BJ (cell line): ENCODE measurements around the gene PTH2R. TPM values are rescaled to one million over a fixed set of nuclear protein-coding genes. Genes with fewer than 3 reads are reported as not detected.
"Not testable (repeated sequence)": the region's sequence is repeated elsewhere in the genome, so short reads cannot be mapped to it uniquely, and the experiment has no call there.

Experiments
- CTCF ChIA-PET: fragments of 350-600 bp; formaldehyde crosslinking; extraction: SDS; loops from one replicate; lab custom pipeline; 2021; ENCODE audit warnings: antibody characterized with exemption, inconsistent platforms; lab: Yijun Ruan, JAX
- POLR2A ChIA-PET: fragments of 300-600 bp; sonication (Branson Sonifier 250); formaldehyde crosslinking; extraction: SDS; loops from one replicate; lab custom pipeline; 2021; ENCODE audit warnings: antibody characterized with exemption; lab: Charles Lee
- DNase-seq: peaks from one replicate; pipeline ENCODE4 v3.0.0-alpha.2; 2011; ENCODE audit warnings: low read depth
- H3K27me3 ChIP-seq: 2 replicates; pipeline ENCODE4 v1.6.0; 2011; ENCODE audit warnings: low read length; ENCODE audit not compliant: control insufficient read depth, insufficient read depth
- H3K36me3 ChIP-seq: 2 replicates; pipeline ENCODE4 v1.5.1; 2011; ENCODE audit warnings: low read length; ENCODE audit not compliant: control insufficient read depth, insufficient read depth
- H3K4me3 ChIP-seq: 2 replicates; pipeline ENCODE4 v1.5.1; 2011; ENCODE audit warnings: low read depth, mild to moderate bottlenecking, control low read depth, low read length
- CTCF ChIP-seq: IDR thresholded peaks from 2 replicates; pipeline ENCODE4 v1.5.1; 2011; ENCODE audit warnings: low read depth, mild to moderate bottlenecking, control low read depth, inconsistent platforms, low read length, moderate library complexity; ENCODE audit not compliant: insufficient read depth
- polyA plus RNA-seq: library from polyadenylated mRNA; depleted of rRNA; stranded (reverse); fragments of >200 nt; gene quantifications from 2 replicates; pipeline ENCODE4 v1.2.3, GENCODE V29; 2011

Gene PTH2R
- polyA plus RNA-seq, 1 experiment, result not detected

GRCh38 chr2:208511016-208511415, 104.4 kb downstream of the PTH2R start:
- ChIA-PET POLR2A (no interaction called here), CTCF (no interaction called here)
- Histone ChIP-seq H3K4me3 (no peak overlapping the region), H3K36me3 (no peaks in the 10 kb centered on the region), H3K27me3 (no peaks in the 10 kb centered on the region)
- no peak for DNase-seq
- no peak for TF ChIP-seq CTCF

DNA sequence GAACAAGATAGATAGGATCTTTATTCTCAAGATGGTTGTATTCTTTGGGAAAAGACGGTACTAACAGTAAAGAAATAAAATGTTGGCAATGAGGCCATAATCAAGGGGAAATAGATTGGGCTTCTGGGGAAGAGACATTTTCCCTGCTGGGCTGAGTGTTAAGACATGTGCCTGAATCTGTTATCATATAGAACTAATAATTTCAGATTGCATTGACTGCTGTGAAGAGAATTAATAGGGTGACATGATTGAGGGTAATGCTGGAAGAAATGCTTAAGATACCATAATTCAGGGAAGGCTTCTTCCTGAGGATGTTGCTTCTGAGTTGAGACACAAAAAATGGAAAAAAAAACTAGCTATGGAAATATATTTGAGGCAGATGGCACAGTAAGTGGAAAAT, 105.0 kb downstream of the PTH2R start:
- ChIA-PET CTCF (no interaction called here), POLR2A (no interaction called here)
- no peak for DNase-seq
- no peak for TF ChIP-seq CTCF
- Histone ChIP-seq H3K36me3 (no peaks in the 10 kb centered on the region), H3K27me3 (no peaks in the 10 kb centered on the region), H3K4me3 (no peak overlapping the region)

DNA sequence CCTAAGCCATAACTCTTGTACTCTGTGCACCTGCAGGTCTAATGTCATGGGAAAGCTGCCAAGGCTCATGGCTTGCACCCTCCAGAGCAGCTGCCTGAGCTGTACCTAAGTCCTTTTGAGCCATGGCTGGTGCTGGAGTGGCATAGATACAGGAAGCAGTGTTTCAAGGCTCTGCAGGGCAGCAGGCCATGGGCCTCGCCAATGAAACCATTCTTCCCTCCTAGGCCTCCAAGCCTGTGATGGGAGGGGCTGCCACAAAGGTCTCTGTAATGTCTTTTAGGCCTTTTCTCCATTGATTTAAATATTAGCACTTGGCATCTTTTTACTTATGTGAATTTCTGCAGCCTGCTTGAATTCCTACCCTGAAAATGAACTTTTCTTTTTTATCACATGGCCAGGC, 108.5 kb downstream of the PTH2R start:
- H3K27me3 ChIP-seq, result no peaks in the 10 kb centered on the region
- ChIA-PET POLR2A (no interaction called here), CTCF (no interaction called here)
- no peaks in the 10 kb centered on the region for H3K36me3 ChIP-seq
- no peak overlapping the region for H3K4me3 ChIP-seq
- no peak for TF ChIP-seq CTCF
- no peak for DNase-seq

GRCh38 chr2:208523069-208523468, 116.5 kb downstream of the PTH2R start:
- POLR2A ChIA-PET, H3K27me3 ChIP-seq, H3K36me3 ChIP-seq, CTCF ChIA-PET, DNase-seq, H3K4me3 ChIP-seq: not testable (repeated sequence)

- H3K4me3 ChIP-seq, POLR2A ChIA-PET, DNase-seq, CTCF ChIA-PET, H3K36me3 ChIP-seq, H3K27me3 ChIP-seq: not testable (repeated sequence)
Observed at GRCh38 chr2:208525165-208525564, 118.6 kb downstream of the PTH2R start.

DNA sequence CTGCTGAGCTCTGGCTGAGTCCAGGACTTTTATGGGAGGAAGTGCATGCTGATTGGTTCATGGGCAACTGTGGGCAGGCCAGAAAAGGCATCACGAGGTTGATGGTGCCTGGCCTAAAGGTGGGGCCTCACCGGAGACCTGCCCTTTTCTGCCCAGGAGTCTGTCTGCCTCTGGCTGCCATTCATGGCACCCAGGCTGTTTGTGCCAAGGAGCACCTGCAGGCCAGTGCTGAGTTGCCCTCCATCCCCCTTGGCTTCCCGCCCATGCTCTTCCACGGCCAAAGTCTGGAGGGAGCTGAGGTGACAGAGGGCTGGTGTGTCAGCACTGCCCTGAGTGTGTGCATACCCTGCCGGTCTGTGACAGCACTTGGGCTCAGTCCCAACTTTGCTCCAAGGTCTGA, 123.2 kb downstream of the PTH2R start:
- TF ChIP-seq CTCF, result no peak
- ChIA-PET POLR2A (no interaction called here), CTCF (no interaction called here)
- H3K27me3 ChIP-seq, result no peaks in the 10 kb centered on the region
- no peak overlapping the region for H3K4me3 ChIP-seq
- no peak for DNase-seq
- H3K36me3 ChIP-seq, result no peaks in the 10 kb centered on the region
